Sciatic nerve (tissue), 2 donors: Measurements from ENCODE around the gene BMPR2. TPM values are rescaled to one million over a fixed set of nuclear protein-coding genes. Genes with fewer than 3 reads are reported as not detected.
A peak's percentile ranks its signal among the peaks of the same experiment; 100 is the strongest.
"Not testable (repeated sequence)": the region's sequence is repeated elsewhere in the genome, so short reads cannot be mapped to it uniquely, and the experiment has no call there.

Source experiments
- ATAC-seq: fragments of 200-7000 bp; cut with Tn5 transposase; one replicate; pipeline ENCODE4 v1.9.1; 2020; ENCODE audit warnings: mild to moderate bottlenecking, moderate library complexity
- DNase-seq: peaks from one replicate; pipeline ENCODE4 v3.0.0-alpha.2; 2020; ENCODE audit warnings: low spot score
- intact Hi-C: fragments of 100-400 bp; cut with DNase I; formaldehyde crosslinking; loops from one replicate; pipeline ENCODE4 v1.14.2; 2022
- total RNA-seq: library from RNA; stranded (reverse); fragmentation: NEBNext Ultra II Directional; extraction: Animal tissue kit (Norgen Biotek cat#: 25700); gene quantifications from one replicate; pipeline ENCODE4 v1.2.1, GENCODE V29; 2021
- donor health status: DM: no; HTN: no; CAD: no.
- donor health status: DM: no; HTN: no; CAD: no.

BMPR2 gene
- total RNA-seq, 1 donor from 2014 or later: 82.7 TPM

DNA sequence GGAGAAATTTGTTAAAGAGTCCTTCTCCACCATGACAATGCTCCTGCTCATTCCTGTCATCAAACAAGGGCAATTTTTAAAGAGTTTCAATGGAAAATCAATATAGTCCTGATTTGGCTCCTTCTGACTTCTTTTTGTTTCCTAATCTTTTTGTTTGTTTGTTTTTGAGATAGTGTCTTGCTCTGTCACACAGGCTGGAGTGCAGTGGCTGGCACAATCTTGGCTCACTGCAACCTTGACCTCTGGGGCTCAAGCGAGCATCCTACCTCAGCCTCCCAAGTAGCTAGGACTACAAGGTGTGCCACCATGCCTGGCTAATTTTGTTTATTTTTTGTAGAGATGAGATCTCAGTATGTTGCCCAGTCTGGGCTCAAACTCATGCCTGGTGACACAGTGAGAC is 58.3 kb downstream of the BMPR2 start:
- ATAC-seq: no peak
- DNase-seq: no peak
- intact Hi-C loops: no loop called here

DNA sequence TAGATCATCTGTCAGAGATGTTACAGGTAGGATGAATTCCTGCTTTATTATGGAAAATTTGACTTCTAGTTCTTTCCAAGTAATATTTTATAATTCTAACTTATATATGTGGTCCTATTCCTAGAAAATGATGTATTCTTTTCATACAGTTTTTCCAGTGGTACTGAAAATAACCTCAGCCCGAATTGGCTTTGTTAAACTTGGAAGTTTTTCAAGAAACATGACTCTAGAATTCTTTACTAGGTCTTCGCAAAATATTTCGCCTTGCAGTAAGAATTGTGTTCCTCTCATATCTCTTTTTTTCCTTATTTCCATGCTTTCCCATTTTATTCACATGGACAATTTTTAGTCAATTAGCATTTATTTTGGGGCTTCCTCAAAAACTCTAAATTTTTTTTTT is 60.5 kb downstream of the BMPR2 start:
- no peak for ATAC-seq
- intact Hi-C loops: no loop called here
- DNase-seq: no peak

DNA sequence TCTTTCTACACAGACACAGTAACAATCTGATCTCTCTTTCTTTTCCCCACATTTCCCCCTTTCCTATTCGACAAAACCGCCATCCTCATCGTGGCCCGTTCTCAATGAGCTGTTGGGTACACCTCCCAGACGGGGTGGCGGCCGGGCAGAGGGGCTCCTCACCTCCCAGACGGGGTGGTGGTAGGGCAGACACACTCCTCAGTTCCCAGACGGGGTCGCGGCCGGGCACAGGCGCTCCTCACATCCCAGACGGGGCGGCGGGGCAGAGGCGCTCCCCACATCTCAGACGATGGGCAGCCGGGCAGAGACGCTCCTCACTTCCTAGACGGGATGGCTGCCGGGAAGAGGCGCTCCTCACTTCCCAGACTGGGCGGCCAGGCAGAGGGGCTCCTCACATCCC is 64.0 kb downstream of the BMPR2 start:
- ATAC-seq, intact Hi-C loops, DNase-seq: not testable (repeated sequence)

DNA sequence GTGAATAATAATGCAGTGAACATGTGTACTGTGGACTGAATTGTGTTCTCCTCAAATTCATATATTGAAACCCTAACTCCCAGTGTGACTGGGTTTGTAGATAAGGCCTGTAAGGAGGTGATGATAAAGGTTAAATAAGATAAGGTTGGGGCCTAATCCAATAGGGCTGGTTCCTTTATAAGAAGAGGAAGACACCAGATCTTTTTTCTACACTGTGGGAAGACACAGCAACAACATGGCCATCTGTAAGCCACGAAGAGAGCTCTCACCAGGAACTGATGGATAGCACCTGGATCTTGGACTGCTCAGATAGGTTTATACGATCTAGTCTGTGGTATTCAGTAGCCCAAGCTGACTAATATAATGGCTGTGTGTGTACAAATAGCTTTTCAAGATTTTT is 66.8 kb downstream of the BMPR2 start:
- DNase-seq (no peak), ATAC-seq (no peak)
- intact Hi-C loops: no loop called here

DNA sequence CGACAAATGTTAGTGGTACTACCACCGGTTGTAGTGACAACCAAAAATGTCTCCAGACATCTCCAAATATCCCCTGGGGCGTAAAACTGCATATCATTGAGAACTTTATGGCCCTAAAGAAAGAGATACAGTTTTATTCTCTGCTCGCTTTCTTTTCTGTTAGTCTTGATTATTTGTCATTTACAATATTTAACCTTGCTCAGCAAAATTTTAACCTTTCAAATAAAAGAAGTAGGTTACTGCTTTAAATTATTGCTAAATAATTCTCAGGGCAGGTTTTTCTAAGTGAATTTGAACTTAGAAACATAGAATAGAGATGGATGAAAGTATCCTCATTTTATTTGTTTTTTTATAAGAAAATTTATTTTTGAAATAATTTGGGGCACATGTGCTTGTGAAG is 67.9 kb downstream of the BMPR2 start:
- no peak for DNase-seq
- intact Hi-C loops: no loop called here
- no peak for ATAC-seq

DNA sequence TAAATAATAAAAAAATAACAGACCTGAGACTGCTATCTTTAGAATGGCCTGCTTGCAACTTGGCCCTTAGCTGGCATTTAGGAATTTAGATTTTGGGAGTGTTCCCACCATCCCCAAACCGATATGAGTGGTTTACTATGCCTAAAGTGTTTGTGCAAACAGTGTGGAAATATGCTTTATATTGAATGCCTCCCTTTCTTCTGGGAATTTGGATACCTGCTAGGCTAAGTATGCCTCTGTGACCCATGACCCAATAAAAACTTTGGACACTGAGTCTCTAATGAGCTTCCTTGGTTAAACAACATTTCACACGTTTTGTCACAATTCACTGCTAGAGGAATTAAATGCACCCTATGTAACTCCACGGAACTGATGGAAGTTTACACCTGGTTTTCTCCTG is 73.2 kb downstream of the BMPR2 start:
- ATAC-seq: no peak
- no peak for DNase-seq
- intact Hi-C loops: no loop called here

DNA sequence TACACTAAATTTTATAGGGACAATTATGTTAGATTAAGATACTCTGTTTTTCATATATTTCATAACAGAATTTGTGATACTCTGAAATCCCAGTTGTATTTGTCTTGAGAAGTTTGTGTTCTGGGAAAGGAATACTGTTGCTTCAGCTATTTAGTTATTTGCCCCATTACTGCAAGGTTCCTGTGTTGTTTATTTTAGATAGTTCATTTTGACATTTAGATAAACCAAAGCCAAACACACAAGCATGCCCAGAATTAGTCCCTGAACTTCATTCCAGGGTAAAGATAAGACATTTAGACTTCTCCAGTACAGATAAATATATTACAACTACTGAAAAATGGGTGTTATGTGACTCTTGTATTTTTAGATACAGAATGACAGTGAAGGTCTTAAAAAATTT is 74.7 kb downstream of the BMPR2 start:
- no peak for ATAC-seq
- DNase-seq: no peak
- intact Hi-C loops: no loop called here

DNA sequence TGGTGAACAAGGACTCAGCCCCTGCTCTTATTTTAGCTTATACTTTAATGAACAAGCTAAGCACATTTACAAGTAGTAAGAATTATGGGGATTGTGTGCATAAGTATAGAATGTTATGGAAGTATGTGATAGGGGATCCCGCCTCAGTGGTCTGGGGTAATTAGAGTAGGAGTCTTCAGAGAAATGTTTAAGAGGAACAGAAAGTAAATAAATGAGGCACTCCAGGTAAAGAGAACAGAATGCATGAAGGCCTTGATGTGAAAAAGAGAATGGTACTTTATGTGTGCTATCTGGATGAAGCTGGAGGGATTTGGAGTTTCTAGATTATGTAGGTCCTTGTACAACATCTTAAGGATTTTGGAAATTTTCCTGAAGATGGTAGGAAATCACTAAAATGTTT is 76.6 kb downstream of the BMPR2 start:
- DNase-seq (no peak), ATAC-seq (no peak)
- intact Hi-C loops: no loop called here

DNA sequence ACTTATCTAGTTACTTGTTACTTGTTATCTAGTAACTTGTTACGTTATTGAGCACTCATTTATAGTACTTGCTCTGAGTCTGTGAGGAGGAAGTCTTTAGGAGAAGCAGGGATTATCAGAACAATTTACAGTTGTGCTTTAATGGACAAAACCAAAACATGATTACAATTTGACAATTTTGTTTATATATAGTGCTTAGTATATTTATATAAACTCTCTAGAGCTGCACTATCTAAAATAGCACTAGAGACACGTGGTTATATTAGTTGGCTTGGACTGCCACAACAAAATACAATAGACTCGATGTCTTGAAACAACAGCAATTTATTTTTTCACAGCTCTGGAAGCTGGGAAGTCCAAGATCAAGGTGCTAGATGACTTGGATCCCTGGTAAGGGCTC is 78.4 kb downstream of the BMPR2 start:
- no peak for ATAC-seq
- intact Hi-C loops: no loop called here
- no peak for DNase-seq

DNA sequence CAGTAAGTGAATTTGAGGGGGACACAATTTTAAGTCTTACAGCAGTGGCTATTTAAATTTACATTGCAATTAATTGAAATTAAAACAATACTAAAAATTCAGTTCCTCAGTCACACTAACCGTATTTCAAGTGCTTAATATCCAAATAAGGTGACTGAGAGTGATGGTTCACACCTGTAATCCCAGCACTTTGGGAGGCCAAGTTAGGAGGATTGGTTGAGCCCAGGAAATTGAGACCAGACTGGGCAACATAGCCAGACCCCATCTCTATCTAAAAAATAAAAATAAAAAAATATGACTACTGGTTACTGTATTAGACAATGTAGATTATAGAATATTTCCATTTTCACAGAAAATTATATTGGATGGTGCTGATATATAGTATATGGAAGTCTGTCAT is 79.0 kb downstream of the BMPR2 start:
- ATAC-seq (no peak), DNase-seq (no peak)
- intact Hi-C loops: no loop called here

DNA sequence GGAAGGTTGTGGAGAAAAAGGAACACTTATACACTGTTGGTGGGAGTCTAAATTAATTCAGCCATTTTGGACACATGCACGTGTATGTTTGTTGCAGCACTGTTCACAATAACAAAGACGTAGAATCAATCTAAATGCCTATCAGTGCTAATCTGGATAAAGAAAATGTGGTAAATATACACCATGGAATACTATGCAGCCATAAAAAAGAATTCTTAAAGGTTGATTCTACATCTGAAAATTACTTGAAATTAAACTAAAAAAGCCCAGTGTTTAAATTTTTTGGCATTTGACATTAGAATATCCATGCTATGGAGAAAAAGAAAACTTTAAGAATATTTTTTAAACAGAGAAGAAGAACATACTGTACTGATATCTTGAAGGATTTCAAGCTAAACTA is 84.0 kb downstream of the BMPR2 start:
- DNase-seq (no peak), ATAC-seq (no peak)
- intact Hi-C loops: no loop called here

DNA sequence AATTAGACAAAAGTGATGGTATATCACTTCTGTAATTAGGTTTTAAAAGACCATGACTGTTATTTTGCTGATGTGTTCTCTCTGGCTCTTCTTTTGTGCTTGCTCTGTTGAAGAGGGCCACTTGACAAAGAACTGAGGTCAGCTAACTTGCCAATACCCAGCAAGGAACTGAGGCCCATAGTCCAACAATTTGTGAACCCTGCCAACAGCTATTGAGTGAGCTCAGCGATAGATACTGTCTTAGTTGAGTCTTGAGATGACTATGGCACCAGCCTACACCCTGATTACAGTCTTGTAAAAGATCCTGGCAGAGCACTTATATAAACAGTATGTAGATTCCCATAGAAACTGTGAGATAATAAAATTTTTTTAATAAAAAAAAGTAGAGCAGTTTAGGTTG is 103.0 kb downstream of the BMPR2 start:
- intact Hi-C loops: no loop called here
- DNase-seq: no peak
- no peak for ATAC-seq

DNA sequence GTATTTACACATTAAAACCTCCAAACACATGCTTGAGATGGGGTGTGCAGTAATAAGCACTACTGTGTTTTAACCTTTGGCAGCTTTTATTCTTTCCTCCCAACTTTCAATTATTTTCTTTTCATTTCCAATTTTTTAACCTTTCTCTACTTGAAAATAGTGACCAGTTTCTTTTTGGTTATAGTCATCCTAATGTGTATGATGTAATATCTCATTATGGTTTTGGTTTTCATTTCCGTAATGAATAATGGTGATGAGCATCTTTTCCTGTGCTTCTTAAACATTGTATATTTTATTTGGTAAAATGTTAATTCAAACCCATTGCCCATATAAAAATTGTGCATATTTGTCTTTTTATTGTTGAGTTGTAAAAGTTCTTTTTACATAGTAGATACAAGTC is 103.5 kb downstream of the BMPR2 start:
- ATAC-seq (no peak), DNase-seq (no peak)
- intact Hi-C loops: no loop called here

DNA sequence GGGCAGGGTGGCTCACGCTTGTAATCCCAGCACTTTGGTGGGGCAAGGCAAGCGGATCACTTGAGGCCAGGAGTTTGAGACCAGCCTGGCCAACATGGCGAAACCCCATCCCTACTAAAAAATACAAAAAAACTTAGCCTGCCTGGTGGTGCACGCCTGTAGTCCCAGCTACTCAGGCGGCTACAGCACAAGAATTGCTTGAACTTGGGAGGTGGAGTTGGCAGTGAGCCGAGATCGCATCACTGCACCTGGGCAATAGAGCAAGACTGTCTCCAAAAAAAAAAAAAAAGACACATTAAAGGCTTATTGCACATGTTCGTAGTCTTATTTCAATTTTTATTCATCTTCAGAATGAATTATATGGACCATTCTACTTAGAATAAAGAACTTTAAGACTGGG is 110.2 kb downstream of the BMPR2 start:
- intact Hi-C loops: no loop called here
- ATAC-seq (no peak), DNase-seq (no peak)

DNA sequence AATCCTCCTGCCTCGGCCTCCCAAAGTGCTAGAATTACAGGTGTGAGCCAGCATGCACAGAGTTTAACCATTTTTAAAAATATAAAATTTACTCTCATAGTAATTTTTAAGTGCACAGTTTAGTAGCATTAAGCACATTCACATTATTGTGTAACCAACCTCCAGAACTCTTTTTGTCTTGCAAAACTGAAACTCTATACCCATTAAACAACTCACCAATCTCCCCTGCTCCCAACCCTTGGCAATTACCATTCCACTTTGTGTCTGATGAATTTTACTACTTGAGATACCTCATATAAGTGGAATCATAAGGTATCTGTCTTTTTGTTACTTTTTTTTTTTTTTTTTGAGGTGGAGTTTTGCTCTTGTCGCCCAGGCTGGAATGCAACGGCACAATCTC is 112.5 kb downstream of the BMPR2 start:
- DNase-seq (no peak), ATAC-seq (no peak)
- intact Hi-C loops: no loop called here

DNA sequence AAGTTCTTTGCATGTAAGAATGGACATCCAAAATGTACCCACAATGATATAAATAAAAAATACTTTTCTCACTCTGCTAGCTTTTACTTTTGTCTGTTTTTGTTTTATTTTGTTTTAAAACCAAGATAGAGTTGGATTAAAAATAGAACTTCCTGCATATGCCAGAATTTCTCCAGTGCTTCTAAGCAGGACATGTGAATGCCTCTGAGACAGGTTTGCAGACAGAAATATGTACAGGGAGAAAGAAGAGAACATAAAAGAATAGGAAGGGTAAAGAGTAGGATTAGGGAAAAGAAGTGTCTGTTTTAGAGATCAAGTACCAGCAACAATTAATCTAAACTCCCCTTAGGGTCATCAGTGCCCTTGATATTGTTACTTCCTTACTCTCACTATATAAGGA is 114.4 kb downstream of the BMPR2 start:
- no peak for DNase-seq
- no peak for ATAC-seq
- intact Hi-C loops: no loop called here

DNA sequence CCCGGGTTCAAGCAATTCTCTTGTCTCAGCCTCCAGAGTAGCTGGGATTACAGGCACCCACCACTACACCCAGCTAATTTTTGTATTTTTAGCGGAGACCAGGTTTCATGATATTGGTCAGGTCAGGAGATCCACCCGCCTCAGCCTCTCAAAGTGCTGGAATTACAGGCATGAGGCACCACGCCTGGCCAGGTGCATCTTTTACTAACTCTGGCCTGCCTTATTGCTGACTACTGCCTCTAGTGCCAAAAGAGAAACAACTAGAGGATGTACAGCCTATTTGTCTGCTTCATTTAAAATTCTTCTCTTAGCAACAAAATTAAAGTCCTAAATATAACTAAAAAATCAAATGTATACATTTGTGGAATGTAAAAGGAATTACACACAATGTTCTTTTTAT is 115.4 kb downstream of the BMPR2 start:
- ATAC-seq: no peak
- intact Hi-C loops: no loop called here
- DNase-seq: no peak

DNA sequence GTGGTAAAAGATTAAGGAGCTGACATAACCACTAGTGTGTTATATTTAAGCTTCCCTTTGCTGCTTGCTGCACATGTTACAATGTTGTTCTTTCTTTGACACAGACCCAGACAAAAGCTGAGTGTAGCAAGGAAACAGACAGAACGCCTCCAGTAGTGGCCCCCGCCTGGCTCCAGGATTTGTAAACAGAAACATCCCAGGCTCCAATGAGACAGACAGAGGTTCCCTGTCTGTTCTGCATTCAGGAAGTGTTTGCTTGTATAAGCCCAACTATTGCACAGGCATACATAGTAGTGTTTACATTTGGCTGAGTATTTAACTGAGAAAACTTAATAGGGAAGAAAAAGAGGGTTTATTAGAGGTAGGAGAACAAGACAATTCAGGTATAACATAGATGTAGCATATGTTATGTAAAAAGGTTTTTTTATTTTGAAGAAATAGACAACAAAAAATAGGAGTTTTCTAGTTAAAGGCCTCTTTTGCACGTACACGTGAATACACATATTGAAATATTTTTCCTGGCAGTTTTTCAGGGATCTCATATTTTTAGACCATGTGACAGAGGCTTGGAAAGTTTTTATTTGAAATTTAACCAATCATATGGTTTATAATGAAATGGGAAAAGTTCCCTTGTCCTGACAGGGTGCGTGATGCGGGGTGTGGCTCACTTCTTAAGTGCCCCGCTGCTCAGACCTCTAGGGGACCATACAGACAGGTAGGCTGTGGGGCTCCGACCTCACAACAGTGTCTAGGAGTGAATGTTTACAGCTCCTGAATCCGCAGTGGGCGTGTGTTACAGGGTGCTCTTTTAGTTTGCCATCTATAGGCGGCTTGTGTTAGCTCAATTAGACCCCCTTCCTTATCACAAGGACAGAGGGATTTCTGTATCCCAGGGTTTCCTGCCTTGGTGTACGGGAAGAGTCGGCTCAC is 118.4 kb downstream of the BMPR2 start:
- intact Hi-C loops: no loop called here
- ATAC-seq: peak; percentile 72
- no peak for DNase-seq

DNA sequence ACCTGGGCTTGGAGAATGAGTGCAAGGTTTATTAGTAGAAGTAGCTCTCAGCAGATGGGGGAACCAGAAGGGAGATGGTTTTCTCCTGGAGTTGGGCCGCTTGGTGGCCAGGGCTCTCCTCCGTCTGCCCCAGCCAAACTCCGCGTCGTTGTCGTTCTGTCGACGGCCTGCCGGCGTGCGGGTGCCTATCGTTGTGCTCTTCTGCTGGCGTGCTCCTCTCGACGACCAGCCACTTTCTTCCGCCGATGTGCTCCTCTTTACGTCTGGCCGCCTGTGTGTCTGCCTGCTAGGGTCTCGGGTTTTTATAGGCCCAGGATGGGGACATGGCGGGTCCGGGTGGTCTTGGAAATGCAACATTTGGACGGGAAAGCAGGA is 119.1 kb downstream of the BMPR2 start:
- intact Hi-C loops: no loop called here
- DNase-seq (no peak), ATAC-seq (no peak)

DNA sequence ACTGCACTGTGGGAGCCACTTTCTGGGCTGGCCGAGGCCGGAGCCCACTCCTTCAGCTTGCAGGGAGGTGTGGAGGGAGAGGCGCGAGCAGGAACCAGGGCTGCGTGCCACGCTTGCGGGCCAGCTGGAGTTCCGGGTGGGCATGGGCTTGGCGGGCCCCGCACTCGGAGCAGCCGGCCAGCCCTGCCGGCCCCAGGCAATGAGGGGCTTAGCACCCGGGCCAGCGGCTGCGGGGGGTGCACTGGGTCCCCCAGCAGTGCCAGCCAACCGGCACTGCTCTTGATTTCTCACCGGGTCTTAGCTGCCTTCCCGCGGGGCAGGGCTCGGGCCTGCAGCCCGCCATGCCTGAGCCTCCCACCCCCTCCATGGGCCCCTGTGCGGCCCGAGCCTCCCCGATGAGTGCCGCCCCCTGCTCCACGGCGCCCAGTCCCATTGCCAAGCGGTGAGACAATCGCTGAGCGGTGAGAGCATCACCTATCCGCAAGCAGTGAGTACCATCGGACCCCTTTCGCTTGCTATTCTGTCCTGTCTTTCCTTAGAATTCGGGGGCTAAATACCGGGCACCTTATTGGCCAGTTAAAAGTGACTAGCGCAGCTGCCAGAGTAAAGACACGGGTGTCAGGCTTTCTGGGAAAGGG is 120.8 kb downstream of the BMPR2 start:
- intact Hi-C loops, ATAC-seq, DNase-seq: not testable (repeated sequence)

DNA sequence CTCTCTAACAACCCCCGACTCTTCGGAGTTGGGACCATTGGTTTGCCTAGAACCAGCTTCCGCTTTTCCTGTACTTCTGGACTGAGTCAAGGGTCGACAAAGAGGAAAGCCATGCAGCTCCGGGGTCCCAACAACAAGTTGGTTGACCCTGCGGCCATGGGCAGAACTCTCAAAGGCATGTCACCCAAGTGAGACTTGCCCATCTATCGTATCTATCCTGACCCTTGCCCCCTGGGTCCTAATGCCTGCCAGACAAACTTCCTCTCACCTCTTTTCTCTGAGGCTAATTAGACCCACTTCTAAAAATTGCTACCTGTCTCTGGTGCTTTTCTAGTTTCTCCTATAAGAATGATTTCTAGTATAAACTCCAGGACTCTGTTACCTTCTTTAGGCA is 121.3 kb downstream of the BMPR2 start:
- intact Hi-C loops, ATAC-seq, DNase-seq: not testable (repeated sequence)
